ENCODE data around the gene RAB3B.

- no peak for TF ChIP-seq CTCF (IDR thresholded peaks at IDR 0.05; ENCODE audit: low read depth, low read length)
- TF ChIP-seq EZH2phosphoT487 (IDR thresholded peaks at IDR 0.05; ENCODE audit: low read depth), result no peak
Observed at GRCh38 chr1:51899022-51899421, 91.5 kb downstream of the RAB3B start.

All from OCI-LY3 (cell line).